Activated B cell treated with CpG ODN at 0.5 μM for 24 hours (primary cell): ENCODE results near the gene GAGE12H. TPM values are rescaled to one million over a fixed set of nuclear protein-coding genes. Genes with fewer than 3 reads are reported as not detected.
"Not testable (repeated sequence)": the region's sequence is repeated elsewhere in the genome, so short reads cannot be mapped to it uniquely, and the experiment has no call there.

ENCODE experiments used
- ATAC-seq: fragments of 200-7000 bp; cut with Tn5 transposase; one replicate; pipeline ENCODE4 v1.10.0; 2021; ENCODE audit warnings: low read depth, mild to moderate bottlenecking, moderate library complexity
- CTCF ChIA-PET: fragments of 350-600 bp; sonication (Branson Sonifier 250); formaldehyde crosslinking; loops from one replicate; lab custom pipeline; 2021; ENCODE audit warnings: antibody characterized with exemption; lab: Charles Lee
- POLR2A ChIA-PET: fragments of 350-600 bp; sonication (Branson Sonifier 250); formaldehyde crosslinking; loops from one replicate; lab custom pipeline; 2021; ENCODE audit warnings: antibody characterized with exemption; lab: Charles Lee
- DNase-seq: peaks from one replicate; pipeline ENCODE4 v3.0.0; 2022
- H3K27ac Mint-ChIP-seq: one replicate; pipeline ENCODE4 v1.8.0; 2020; ENCODE audit warnings: mixed read lengths
- H3K27me3 Mint-ChIP-seq: one replicate; pipeline ENCODE4 v1.8.0; 2021; ENCODE audit warnings: mixed read lengths
- H3K36me3 Mint-ChIP-seq: one replicate; pipeline ENCODE4 v1.8.0; 2021; ENCODE audit warnings: low read depth, mixed read lengths
- H3K4me1 Mint-ChIP-seq: one replicate; pipeline ENCODE4 v1.8.0; 2021; ENCODE audit warnings: mixed read lengths
- H3K4me3 Mint-ChIP-seq: one replicate; pipeline ENCODE4 v1.8.0; 2020; ENCODE audit warnings: mild to moderate bottlenecking, mixed read lengths
- H3K9me3 Mint-ChIP-seq: one replicate; pipeline ENCODE4 v1.8.0; 2020; ENCODE audit warnings: mixed read lengths
- intact Hi-C: fragments of 100-400 bp; cut with micrococcal nuclease; formaldehyde crosslinking; loops from one replicate; pipeline ENCODE4 v1.15.1; 2024
- total RNA-seq: library from RNA; stranded (reverse); gene quantifications from 2 replicates; pipeline ENCODE4 v1.2.3, GENCODE V29; 2022

GAGE12H gene, protein sequence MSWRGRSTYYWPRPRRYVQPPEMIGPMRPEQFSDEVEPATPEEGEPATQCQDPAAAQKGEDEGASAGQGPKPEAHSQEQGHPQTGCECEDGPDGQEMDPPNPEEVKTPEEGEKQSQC
- total RNA-seq = not detected in 2 replicates

DNA sequence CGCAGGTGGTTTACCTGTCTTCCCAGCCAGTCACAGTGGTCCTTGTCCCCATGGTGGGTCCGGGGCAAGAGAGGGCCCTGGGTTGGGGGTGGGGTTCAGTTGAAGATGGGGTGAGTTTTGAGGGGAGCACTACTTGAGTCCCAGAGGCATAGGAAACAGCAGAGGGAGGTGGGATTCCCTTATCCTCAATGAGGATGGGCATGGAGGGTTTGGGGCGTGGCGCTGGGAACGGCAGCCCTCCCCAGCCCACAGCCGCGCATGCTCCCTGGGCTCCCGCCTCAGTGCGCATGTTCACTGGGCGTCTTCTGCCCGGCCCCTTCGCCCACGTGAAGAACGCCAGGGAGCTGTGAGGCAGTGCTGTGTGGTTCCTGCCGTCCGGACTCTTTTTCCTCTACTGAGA, at the start of gene GAGE12H:
Gene GAGE12H, plus strand, starts transcription at position 301 of the 400 bp plus-strand sequence. CDS start 1,155 bp downstream, outside the sequence.
- H3K4me3 Mint-ChIP-seq, H3K36me3 Mint-ChIP-seq, intact Hi-C loops, H3K27ac Mint-ChIP-seq, H3K27me3 Mint-ChIP-seq, H3K9me3 Mint-ChIP-seq, DNase-seq, POLR2A ChIA-PET, H3K4me1 Mint-ChIP-seq, CTCF ChIA-PET, ATAC-seq: not testable (repeated sequence)

- H3K36me3 Mint-ChIP-seq, H3K4me1 Mint-ChIP-seq, H3K27ac Mint-ChIP-seq, POLR2A ChIA-PET, H3K27me3 Mint-ChIP-seq, intact Hi-C loops, H3K9me3 Mint-ChIP-seq, CTCF ChIA-PET, H3K4me3 Mint-ChIP-seq, ATAC-seq, DNase-seq: not testable (repeated sequence)
These were observed 47.9 kb upstream of the GAGE12H start, which contains the start of gene GAGE12C for GRCh38 chrX:49531877-49532276. Gene GAGE12C, plus strand, starts transcription at chrX:49532177. Its CDS starts 1,155 bp downstream, at chrX:49533332.

DNA sequence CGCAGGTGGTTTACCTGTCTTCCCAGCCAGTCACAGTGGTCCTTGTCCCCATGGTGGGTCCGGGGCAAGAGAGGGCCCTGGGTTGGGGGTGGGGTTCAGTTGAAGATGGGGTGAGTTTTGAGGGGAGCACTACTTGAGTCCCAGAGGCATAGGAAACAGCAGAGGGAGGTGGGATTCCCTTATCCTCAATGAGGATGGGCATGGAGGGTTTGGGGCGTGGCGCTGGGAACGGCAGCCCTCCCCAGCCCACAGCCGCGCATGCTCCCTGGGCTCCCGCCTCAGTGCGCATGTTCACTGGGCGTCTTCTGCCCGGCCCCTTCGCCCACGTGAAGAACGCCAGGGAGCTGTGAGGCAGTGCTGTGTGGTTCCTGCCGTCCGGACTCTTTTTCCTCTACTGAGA, 38.3 kb upstream of the GAGE12H start, which contains the start of gene GAGE12D:
Gene GAGE12D, plus strand, starts transcription at position 301 of the 400 bp plus-strand sequence. CDS start 1,155 bp downstream, outside the sequence.
- H3K36me3 Mint-ChIP-seq, ATAC-seq, CTCF ChIA-PET, POLR2A ChIA-PET, H3K9me3 Mint-ChIP-seq, H3K27ac Mint-ChIP-seq, intact Hi-C loops, DNase-seq, H3K4me1 Mint-ChIP-seq, H3K4me3 Mint-ChIP-seq, H3K27me3 Mint-ChIP-seq: not testable (repeated sequence)

- H3K9me3 Mint-ChIP-seq, CTCF ChIA-PET, POLR2A ChIA-PET, intact Hi-C loops, DNase-seq, H3K27me3 Mint-ChIP-seq, H3K27ac Mint-ChIP-seq, H3K36me3 Mint-ChIP-seq, H3K4me1 Mint-ChIP-seq, H3K4me3 Mint-ChIP-seq, ATAC-seq: not testable (repeated sequence)
These were observed 28.8 kb upstream of the GAGE12H start, which contains the start of gene GAGE12E for GRCh38 chrX:49550989-49551388. Gene GAGE12E, plus strand, starts transcription at chrX:49551289. Its CDS starts 1,155 bp downstream, at chrX:49552444.

DNA sequence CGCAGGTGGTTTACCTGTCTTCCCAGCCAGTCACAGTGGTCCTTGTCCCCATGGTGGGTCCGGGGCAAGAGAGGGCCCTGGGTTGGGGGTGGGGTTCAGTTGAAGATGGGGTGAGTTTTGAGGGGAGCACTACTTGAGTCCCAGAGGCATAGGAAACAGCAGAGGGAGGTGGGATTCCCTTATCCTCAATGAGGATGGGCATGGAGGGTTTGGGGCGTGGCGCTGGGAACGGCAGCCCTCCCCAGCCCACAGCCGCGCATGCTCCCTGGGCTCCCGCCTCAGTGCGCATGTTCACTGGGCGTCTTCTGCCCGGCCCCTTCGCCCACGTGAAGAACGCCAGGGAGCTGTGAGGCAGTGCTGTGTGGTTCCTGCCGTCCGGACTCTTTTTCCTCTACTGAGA, 19.2 kb upstream of the GAGE12H start, which contains the start of gene GAGE12F:
Gene GAGE12F, plus strand, starts transcription at position 301 of the 400 bp plus-strand sequence. CDS start 1,155 bp downstream, outside the sequence.
- intact Hi-C loops, DNase-seq, H3K9me3 Mint-ChIP-seq: not testable (repeated sequence)

GRCh38 chrX:49568728-49569127, 11.0 kb upstream of the GAGE12H start:
- DNase-seq, ATAC-seq, POLR2A ChIA-PET, H3K27ac Mint-ChIP-seq, H3K36me3 Mint-ChIP-seq, H3K4me3 Mint-ChIP-seq, H3K4me1 Mint-ChIP-seq, H3K27me3 Mint-ChIP-seq, CTCF ChIA-PET, H3K9me3 Mint-ChIP-seq, intact Hi-C loops: not testable (repeated sequence)

More for the DNA sequence above, 19.2 kb upstream of the GAGE12H start, which contains the start of gene GAGE12F:
- POLR2A ChIA-PET, H3K27ac Mint-ChIP-seq, H3K36me3 Mint-ChIP-seq, H3K4me3 Mint-ChIP-seq, H3K4me1 Mint-ChIP-seq, CTCF ChIA-PET, ATAC-seq, H3K27me3 Mint-ChIP-seq: not testable (repeated sequence)

GRCh38 chrX:49569152-49569551, 10.6 kb upstream of the GAGE12H start:
- DNase-seq, intact Hi-C loops, H3K36me3 Mint-ChIP-seq, POLR2A ChIA-PET, H3K27me3 Mint-ChIP-seq, H3K9me3 Mint-ChIP-seq, H3K4me3 Mint-ChIP-seq, H3K4me1 Mint-ChIP-seq, ATAC-seq, H3K27ac Mint-ChIP-seq, CTCF ChIA-PET: not testable (repeated sequence)

DNA sequence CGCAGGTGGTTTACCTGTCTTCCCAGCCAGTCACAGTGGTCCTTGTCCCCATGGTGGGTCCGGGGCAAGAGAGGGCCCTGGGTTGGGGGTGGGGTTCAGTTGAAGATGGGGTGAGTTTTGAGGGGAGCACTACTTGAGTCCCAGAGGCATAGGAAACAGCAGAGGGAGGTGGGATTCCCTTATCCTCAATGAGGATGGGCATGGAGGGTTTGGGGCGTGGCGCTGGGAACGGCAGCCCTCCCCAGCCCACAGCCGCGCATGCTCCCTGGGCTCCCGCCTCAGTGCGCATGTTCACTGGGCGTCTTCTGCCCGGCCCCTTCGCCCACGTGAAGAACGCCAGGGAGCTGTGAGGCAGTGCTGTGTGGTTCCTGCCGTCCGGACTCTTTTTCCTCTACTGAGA, 9.6 kb upstream of the GAGE12H start, which contains the start of gene GAGE12G:
Gene GAGE12G, plus strand, starts transcription at position 301 of the 400 bp plus-strand sequence. CDS start 1,155 bp downstream, outside the sequence.
- H3K36me3 Mint-ChIP-seq, DNase-seq, H3K27ac Mint-ChIP-seq, POLR2A ChIA-PET, H3K4me3 Mint-ChIP-seq, CTCF ChIA-PET, H3K4me1 Mint-ChIP-seq, H3K9me3 Mint-ChIP-seq, intact Hi-C loops, H3K27me3 Mint-ChIP-seq, ATAC-seq: not testable (repeated sequence)

- H3K36me3 Mint-ChIP-seq, POLR2A ChIA-PET, H3K9me3 Mint-ChIP-seq: not testable (repeated sequence)
These were observed 9.4 kb downstream of the GAGE12H start, which contains the start of gene GAGE2A for GRCh38 chrX:49589196-49589595. Gene GAGE2A, plus strand, starts transcription at chrX:49589496. Its CDS starts 1,155 bp downstream, at chrX:49590651.

GRCh38 chrX:49589769-49590478, 10.2 kb downstream of the GAGE12H start:
- H3K4me3 Mint-ChIP-seq, CTCF ChIA-PET, H3K4me1 Mint-ChIP-seq, H3K36me3 Mint-ChIP-seq, H3K27ac Mint-ChIP-seq, ATAC-seq, H3K27me3 Mint-ChIP-seq, DNase-seq, H3K9me3 Mint-ChIP-seq, POLR2A ChIA-PET, intact Hi-C loops: not testable (repeated sequence)

More at GRCh38 chrX:49589196-49589595, 9.4 kb downstream of the GAGE12H start, which contains the start of gene GAGE2A:
- CTCF ChIA-PET, H3K4me3 Mint-ChIP-seq, DNase-seq, H3K27me3 Mint-ChIP-seq, ATAC-seq, H3K4me1 Mint-ChIP-seq, intact Hi-C loops, H3K27ac Mint-ChIP-seq: not testable (repeated sequence)

DNA sequence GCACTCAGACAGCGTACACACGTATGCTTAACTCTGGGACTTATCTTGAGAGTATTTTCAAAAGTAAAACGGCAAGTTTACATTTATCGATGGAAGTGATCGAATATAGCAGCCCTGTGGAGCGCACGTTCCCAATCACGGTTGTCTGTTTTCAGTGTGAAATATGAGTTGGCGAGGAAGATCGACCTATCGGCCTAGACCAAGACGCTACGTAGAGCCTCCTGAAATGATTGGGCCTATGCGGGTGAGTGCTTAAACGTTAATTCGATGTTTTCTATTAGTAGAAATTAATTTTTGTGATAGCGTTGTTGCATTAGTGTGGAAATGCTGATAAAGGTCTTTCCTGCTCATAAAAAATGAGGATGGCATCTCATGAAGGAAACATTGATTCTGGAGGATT, 10.7 kb downstream of the GAGE12H start:
- CTCF ChIA-PET, H3K4me1 Mint-ChIP-seq, H3K4me3 Mint-ChIP-seq, H3K27ac Mint-ChIP-seq, intact Hi-C loops, H3K36me3 Mint-ChIP-seq, H3K9me3 Mint-ChIP-seq, H3K27me3 Mint-ChIP-seq, POLR2A ChIA-PET, DNase-seq, ATAC-seq: not testable (repeated sequence)

DNA sequence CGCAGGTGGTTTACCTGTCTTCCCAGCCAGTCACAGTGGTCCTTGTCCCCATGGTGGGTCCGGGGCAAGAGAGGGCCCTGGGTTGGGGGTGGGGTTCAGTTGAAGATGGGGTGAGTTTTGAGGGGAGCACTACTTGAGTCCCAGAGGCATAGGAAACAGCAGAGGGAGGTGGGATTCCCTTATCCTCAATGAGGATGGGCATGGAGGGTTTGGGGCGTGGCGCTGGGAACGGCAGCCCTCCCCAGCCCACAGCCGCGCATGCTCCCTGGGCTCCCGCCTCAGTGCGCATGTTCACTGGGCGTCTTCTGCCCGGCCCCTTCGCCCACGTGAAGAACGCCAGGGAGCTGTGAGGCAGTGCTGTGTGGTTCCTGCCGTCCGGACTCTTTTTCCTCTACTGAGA, 19.0 kb downstream of the GAGE12H start, which contains the start of gene GAGE1:
Gene GAGE1, plus strand, starts transcription at position 301 of the 400 bp plus-strand sequence. CDS start 1,155 bp downstream, outside the sequence.
- DNase-seq, H3K27ac Mint-ChIP-seq, H3K4me3 Mint-ChIP-seq, H3K9me3 Mint-ChIP-seq, POLR2A ChIA-PET, CTCF ChIA-PET, H3K27me3 Mint-ChIP-seq, H3K36me3 Mint-ChIP-seq, intact Hi-C loops, ATAC-seq, H3K4me1 Mint-ChIP-seq: not testable (repeated sequence)
